ENCODE results near the gene HS3ST4. TPM values are rescaled to one million over a fixed set of nuclear protein-coding genes. Genes with fewer than 3 reads are reported as not detected.

Gene HS3ST4
- total and polyA plus RNA-seq, 2 experiments from 2014 or later = 0.44 to 2.1 TPM

DNA sequence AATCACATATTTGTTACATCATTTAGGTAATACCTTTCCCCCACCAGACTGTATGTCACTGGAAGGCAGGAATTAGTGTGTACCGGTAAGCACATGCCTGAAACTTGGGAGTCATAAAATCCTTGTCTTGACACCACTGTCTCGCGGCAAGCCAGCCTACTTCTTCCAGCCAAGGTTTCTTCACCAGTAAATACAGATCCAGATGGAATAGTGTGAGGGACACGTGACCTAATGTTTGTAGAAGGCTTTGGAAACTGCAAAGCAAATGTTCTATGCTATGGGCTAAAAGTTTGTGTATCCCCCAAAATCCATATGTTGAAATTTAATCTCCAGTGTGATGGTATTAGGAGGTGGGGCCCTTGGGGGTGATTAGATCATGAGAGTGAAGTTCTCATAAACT lies 126.1 kb downstream of the HS3ST4 start (continued):
- no peak for TF ChIP-seq EZH2 (IDR thresholded peaks at IDR 0.05; ENCODE audit: low read depth, unreplicated experiment)
- TF ChIP-seq, protein P1, sequence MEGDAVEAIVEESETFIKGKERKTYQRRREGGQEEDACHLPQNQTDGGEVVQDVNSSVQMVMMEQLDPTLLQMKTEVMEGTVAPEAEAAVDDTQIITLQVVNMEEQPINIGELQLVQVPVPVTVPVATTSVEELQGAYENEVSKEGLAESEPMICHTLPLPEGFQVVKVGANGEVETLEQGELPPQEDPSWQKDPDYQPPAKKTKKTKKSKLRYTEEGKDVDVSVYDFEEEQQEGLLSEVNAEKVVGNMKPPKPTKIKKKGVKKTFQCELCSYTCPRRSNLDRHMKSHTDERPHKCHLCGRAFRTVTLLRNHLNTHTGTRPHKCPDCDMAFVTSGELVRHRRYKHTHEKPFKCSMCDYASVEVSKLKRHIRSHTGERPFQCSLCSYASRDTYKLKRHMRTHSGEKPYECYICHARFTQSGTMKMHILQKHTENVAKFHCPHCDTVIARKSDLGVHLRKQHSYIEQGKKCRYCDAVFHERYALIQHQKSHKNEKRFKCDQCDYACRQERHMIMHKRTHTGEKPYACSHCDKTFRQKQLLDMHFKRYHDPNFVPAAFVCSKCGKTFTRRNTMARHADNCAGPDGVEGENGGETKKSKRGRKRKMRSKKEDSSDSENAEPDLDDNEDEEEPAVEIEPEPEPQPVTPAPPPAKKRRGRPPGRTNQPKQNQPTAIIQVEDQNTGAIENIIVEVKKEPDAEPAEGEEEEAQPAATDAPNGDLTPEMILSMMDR (conservative IDR thresholded peaks at IDR 0.05; ENCODE audit: low read depth in 2 of 2) = no peak
- TF ChIP-seq, protein P2, sequence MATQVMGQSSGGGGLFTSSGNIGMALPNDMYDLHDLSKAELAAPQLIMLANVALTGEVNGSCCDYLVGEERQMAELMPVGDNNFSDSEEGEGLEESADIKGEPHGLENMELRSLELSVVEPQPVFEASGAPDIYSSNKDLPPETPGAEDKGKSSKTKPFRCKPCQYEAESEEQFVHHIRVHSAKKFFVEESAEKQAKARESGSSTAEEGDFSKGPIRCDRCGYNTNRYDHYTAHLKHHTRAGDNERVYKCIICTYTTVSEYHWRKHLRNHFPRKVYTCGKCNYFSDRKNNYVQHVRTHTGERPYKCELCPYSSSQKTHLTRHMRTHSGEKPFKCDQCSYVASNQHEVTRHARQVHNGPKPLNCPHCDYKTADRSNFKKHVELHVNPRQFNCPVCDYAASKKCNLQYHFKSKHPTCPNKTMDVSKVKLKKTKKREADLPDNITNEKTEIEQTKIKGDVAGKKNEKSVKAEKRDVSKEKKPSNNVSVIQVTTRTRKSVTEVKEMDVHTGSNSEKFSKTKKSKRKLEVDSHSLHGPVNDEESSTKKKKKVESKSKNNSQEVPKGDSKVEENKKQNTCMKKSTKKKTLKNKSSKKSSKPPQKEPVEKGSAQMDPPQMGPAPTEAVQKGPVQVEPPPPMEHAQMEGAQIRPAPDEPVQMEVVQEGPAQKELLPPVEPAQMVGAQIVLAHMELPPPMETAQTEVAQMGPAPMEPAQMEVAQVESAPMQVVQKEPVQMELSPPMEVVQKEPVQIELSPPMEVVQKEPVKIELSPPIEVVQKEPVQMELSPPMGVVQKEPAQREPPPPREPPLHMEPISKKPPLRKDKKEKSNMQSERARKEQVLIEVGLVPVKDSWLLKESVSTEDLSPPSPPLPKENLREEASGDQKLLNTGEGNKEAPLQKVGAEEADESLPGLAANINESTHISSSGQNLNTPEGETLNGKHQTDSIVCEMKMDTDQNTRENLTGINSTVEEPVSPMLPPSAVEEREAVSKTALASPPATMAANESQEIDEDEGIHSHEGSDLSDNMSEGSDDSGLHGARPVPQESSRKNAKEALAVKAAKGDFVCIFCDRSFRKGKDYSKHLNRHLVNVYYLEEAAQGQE (IDR thresholded peaks at IDR 0.05; ENCODE audit: unreplicated experiment) = no peak
- TF ChIP-seq ZNF331 (CRISPR knock-in tag; IDR thresholded peaks at IDR 0.05; ENCODE audit: low read depth) = no peak
- TF ChIP-seq NANOG (IDR thresholded peaks at IDR 0.05; ENCODE audit: borderline replicate concordance) = no peak
- TF ChIP-seq STAT1 (IDR thresholded peaks at IDR 0.05; ENCODE audit: unreplicated experiment) = no peak
- TF ChIP-seq JUNB (IDR thresholded peaks at IDR 0.05; ENCODE audit: unreplicated experiment) = no peak

DNA sequence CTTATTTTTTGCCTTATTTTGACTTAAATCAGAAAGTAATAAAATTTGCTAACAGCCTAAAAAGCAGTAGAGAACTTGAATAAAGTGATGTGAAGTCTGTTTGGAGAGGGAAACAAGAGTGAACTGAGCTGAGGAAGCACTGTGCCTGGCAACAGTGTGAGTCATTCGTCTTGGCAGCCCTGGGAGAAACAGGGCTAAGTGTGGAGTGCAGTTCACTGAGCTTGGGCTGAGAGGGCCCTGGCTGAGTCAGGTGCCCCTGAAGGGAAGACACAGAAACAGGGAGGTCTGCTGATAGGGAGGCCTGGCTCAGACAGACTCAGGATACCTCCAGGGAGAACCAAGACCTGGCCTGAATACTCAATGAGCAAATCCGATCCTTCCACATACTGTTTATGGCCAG lies 132.1 kb downstream of the HS3ST4 start:
- H3K79me2 ChIP-seq (replicated peaks; ENCODE audit: insufficient read depth) = no peaks in the 10 kb centered on the region
- Mint-ChIP-seq H3K27me3 (ENCODE audit: insufficient read depth, low read depth, poor library complexity) (no peaks in the 10 kb centered on the region), H3K4me1 (no peaks in the 10 kb centered on the region), H3K4me3 (no peak overlapping the region), H3K36me3 (ENCODE audit: low read depth) (peaks cover 27% of the 10 kb centered on the region), H3K27ac (no peak overlapping the region), H3K9me3 (peaks cover 85% of the 10 kb centered on the region)
- H2AFZ ChIP-seq = no peak overlapping the region
- H3K27ac ChIP-seq (ENCODE audit: low read depth) = no peak overlapping the region
- no peaks in the 10 kb centered on the region for H3F3A ChIP-seq (replicated peaks; ENCODE audit: low read depth)
- no peaks in the 10 kb centered on the region for H3K27me3 ChIP-seq (ENCODE audit: insufficient read depth)
- H3K4me2 ChIP-seq = no peak overlapping the region
- H3K4me3 ChIP-seq = no peak overlapping the region
- no peaks in the 10 kb centered on the region for H3K4me1 ChIP-seq (ENCODE audit: insufficient read depth)
- ATAC-seq = no peak
- no peaks in the 10 kb centered on the region for H4K20me1 ChIP-seq (replicated peaks; ENCODE audit: insufficient read depth)
- no peak for DNase-seq (ENCODE audit: low spot score)
- H3K9me2 ChIP-seq (ENCODE audit: insufficient read depth) = 0 out of 2 replicates have a peak, but pooled peaks cover 3% of the 10 kb centered on the region
- H3K36me3 ChIP-seq (ENCODE audit: insufficient read depth) = no peaks in the 10 kb centered on the region
- TF ChIP-seq, protein P3, sequence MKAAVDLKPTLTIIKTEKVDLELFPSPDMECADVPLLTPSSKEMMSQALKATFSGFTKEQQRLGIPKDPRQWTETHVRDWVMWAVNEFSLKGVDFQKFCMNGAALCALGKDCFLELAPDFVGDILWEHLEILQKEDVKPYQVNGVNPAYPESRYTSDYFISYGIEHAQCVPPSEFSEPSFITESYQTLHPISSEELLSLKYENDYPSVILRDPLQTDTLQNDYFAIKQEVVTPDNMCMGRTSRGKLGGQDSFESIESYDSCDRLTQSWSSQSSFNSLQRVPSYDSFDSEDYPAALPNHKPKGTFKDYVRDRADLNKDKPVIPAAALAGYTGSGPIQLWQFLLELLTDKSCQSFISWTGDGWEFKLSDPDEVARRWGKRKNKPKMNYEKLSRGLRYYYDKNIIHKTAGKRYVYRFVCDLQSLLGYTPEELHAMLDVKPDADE (IDR thresholded peaks at IDR 0.05) = no peak
- TF ChIP-seq, protein P1 (conservative IDR thresholded peaks at IDR 0.05; ENCODE audit: low read depth in 2 of 2) = no peak
- TF ChIP-seq CREB1 (CRISPR knock-in tag; IDR thresholded peaks at IDR 0.05; ENCODE audit: low read depth) (no peak), EZH2 (IDR thresholded peaks at IDR 0.05; ENCODE audit: low read depth, unreplicated experiment) (no peak)
- TF ChIP-seq, protein P4, sequence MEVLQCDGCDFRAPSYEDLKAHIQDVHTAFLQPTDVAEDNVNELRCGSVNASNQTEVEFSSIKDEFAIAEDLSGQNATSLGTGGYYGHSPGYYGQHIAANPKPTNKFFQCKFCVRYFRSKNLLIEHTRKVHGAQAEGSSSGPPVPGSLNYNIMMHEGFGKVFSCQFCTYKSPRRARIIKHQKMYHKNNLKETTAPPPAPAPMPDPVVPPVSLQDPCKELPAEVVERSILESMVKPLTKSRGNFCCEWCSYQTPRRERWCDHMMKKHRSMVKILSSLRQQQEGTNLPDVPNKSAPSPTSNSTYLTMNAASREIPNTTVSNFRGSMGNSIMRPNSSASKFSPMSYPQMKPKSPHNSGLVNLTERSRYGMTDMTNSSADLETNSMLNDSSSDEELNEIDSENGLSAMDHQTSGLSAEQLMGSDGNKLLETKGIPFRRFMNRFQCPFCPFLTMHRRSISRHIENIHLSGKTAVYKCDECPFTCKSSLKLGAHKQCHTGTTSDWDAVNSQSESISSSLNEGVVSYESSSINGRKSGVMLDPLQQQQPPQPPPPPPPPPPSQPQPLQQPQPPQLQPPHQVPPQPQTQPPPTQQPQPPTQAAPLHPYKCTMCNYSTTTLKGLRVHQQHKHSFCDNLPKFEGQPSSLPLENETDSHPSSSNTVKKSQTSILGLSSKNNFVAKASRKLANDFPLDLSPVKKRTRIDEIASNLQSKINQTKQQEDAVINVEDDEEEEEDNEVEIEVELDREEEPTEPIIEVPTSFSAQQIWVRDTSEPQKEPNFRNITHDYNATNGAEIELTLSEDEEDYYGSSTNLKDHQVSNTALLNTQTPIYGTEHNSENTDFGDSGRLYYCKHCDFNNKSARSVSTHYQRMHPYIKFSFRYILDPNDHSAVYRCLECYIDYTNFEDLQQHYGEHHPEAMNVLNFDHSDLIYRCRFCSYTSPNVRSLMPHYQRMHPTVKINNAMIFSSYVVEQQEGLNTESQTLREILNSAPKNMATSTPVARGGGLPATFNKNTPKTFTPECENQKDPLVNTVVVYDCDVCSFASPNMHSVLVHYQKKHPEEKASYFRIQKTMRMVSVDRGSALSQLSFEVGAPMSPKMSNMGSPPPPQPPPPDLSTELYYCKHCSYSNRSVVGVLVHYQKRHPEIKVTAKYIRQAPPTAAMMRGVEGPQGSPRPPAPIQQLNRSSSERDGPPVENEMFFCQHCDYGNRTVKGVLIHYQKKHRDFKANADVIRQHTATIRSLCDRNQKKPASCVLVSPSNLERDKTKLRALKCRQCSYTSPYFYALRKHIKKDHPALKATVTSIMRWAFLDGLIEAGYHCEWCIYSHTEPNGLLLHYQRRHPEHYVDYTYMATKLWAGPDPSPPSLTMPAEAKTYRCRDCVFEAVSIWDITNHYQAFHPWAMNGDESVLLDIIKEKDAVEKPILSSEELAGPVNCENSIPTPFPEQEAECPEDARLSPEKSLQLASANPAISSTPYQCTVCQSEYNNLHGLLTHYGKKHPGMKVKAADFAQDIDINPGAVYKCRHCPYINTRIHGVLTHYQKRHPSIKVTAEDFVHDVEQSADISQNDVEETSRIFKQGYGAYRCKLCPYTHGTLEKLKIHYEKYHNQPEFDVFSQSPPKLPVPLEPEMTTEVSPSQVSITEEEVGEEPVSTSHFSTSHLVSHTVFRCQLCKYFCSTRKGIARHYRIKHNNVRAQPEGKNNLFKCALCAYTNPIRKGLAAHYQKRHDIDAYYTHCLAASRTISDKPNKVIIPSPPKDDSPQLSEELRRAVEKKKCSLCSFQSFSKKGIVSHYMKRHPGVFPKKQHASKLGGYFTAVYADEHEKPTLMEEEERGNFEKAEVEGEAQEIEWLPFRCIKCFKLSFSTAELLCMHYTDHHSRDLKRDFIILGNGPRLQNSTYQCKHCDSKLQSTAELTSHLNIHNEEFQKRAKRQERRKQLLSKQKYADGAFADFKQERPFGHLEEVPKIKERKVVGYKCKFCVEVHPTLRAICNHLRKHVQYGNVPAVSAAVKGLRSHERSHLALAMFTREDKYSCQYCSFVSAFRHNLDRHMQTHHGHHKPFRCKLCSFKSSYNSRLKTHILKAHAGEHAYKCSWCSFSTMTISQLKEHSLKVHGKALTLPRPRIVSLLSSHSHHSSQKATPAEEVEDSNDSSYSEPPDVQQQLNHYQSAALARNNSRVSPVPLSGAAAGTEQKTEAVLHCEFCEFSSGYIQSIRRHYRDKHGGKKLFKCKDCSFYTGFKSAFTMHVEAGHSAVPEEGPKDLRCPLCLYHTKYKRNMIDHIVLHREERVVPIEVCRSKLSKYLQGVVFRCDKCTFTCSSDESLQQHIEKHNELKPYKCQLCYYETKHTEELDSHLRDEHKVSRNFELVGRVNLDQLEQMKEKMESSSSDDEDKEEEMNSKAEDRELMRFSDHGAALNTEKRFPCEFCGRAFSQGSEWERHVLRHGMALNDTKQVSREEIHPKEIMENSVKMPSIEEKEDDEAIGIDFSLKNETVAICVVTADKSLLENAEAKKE (CRISPR knock-in tag; IDR thresholded peaks at IDR 0.05) = no peak
